ENCODE measurements around the gene AWAT1. TPM values are rescaled to one million over a fixed set of nuclear protein-coding genes. Genes with fewer than 3 reads are reported as not detected.
"Not testable (repeated sequence)": the region's sequence is repeated elsewhere in the genome, so short reads cannot be mapped to it uniquely, and the experiment has no call there.

AWAT1 gene
- total and polyA plus RNA-seq, 8 donors = not detected

DNA sequence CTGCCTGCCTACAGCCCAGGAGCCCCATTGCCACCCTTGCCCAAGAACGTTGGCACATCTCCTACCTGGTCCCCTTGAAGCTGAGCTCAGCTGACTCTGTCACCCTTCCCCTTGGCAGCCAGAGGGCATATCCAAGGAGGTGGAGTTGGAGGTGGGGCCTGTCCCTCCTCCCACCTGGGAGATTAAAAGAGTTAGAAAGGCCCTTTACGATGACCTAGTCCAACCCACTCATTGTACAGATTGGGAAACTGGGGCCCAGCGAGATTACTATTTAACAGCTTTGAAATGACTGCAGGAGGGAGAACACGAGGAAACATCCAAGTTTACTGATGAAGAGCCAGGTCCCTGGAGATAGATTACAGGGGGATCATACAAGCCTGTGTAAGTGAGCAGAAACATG is 25.6 kb downstream of the AWAT1 start, which contains the start of gene P2RY4:
Gene P2RY4 (minus strand): TSS at position 101 of the 400 bp plus-strand sequence. CDS start 580 bp downstream, outside the sequence.
- Histone ChIP-seq H3K4me3 (no peak within 1 kb of the TSS), H3K36me3 (no peaks in the 10 kb centered on the region), H3K27ac (no peak within 1 kb of the TSS), H3K4me1 (no peaks in the 10 kb centered on the region), H3K27me3 (peaks cover 0 to 3% (median 0%) of the 10 kb centered on the region in 4 donors), H3K9me3 (no peaks in the 10 kb centered on the region)
- intact Hi-C loops (cut with DNase I) = no loop called here
- no peak for ATAC-seq
- no peak for FAIRE-seq
- TF ChIP-seq, protein P1, sequence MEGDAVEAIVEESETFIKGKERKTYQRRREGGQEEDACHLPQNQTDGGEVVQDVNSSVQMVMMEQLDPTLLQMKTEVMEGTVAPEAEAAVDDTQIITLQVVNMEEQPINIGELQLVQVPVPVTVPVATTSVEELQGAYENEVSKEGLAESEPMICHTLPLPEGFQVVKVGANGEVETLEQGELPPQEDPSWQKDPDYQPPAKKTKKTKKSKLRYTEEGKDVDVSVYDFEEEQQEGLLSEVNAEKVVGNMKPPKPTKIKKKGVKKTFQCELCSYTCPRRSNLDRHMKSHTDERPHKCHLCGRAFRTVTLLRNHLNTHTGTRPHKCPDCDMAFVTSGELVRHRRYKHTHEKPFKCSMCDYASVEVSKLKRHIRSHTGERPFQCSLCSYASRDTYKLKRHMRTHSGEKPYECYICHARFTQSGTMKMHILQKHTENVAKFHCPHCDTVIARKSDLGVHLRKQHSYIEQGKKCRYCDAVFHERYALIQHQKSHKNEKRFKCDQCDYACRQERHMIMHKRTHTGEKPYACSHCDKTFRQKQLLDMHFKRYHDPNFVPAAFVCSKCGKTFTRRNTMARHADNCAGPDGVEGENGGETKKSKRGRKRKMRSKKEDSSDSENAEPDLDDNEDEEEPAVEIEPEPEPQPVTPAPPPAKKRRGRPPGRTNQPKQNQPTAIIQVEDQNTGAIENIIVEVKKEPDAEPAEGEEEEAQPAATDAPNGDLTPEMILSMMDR (IDR thresholded peaks at IDR 0.05) = no peak
- 64 to 68% methylated on average over 4 of the region's 4 CpGs for WGBS, 2 donors
- DNase-seq = no peak

DNA sequence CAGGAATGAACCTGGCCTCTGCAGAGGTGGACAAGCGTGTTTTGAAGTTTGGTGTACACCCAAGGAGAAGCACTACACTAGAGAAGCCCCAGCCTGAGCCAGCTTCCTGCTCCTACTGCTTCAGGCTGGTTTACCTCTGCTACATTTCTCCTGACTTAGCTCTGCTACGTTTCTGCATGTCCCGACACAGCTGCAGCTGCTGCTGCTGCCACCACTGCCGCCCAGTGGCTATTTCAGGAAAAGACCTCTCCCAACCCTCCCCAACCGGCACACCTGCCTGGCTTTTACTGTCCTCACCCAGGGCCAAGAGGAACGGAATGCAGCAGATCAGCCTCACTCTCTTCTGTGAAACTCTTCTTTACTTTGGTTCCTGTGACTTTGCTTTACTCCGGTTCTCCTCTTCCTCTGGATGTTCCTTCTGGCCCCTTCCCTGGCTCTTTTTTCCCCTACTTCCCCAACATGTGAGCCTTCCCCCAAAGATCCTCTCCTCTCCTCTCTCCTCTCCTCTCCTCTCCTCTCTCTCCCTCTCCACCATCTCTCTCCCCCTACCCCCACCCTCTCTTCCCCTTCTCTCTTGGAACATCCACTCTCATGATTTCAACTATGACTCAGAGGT is 28.6 kb downstream of the AWAT1 start:
- FAIRE-seq = no peak
- H3K27me3 ChIP-seq = peaks cover 0 to 3% (median 0%) of the 10 kb centered on the region in 4 donors
- H3K27ac ChIP-seq = no peak overlapping the region
- H3K4me1 ChIP-seq = no peaks in the 10 kb centered on the region
- ATAC-seq = peak in 3 of 4 donors; percentile 61 to 64 (median 63)
- H3K9me3 ChIP-seq = no peaks in the 10 kb centered on the region
- intact Hi-C loops (cut with DNase I) = no loop called here
- TF ChIP-seq, protein P1 (IDR thresholded peaks at IDR 0.05) = peak in 2 of 4 donors; percentile 6 to 8
- no peak overlapping the region for H3K4me3 ChIP-seq
- DNase-seq = peak in 1 of 6 donors; percentile 30
- no peaks in the 10 kb centered on the region for H3K36me3 ChIP-seq
- 21 to 37% methylated on average over 7 of the region's 7 CpGs for WGBS, 2 donors

DNA sequence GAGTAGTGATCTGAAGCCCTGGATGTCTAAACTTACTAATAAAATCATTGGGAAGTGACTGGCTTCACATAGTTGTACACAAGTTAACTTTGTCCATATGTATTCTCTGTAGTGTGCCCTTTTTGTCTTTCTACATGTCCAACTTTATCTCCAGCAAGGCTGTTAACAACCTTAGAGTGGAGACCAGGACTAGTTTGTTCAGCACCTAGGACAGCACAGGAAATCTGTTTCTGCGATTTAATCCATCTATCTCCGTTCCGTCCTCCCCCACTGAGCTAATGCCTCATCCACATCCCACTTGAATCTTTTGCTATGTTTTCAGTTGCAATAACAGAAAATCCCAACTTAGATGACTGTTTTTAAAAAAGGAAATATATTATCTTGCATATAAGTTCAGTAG is 30.3 kb downstream of the AWAT1 start:
- Histone ChIP-seq H3K36me3 (no peaks in the 10 kb centered on the region), H3K27ac (no peak overlapping the region), H3K9me3 (no peaks in the 10 kb centered on the region), H3K27me3 (peaks cover 0 to 3% (median 0%) of the 10 kb centered on the region in 4 donors), H3K4me1 (no peaks in the 10 kb centered on the region), H3K4me3 (no peak overlapping the region)
- no peak for DNase-seq
- 57 to 58% methylated on average over 3 of the region's 3 CpGs for WGBS, 2 donors
- intact Hi-C loops (cut with DNase I) = no loop called here
- no peak for FAIRE-seq
- ATAC-seq = no peak
- TF ChIP-seq, protein P1 (IDR thresholded peaks at IDR 0.05) = no peak

DNA sequence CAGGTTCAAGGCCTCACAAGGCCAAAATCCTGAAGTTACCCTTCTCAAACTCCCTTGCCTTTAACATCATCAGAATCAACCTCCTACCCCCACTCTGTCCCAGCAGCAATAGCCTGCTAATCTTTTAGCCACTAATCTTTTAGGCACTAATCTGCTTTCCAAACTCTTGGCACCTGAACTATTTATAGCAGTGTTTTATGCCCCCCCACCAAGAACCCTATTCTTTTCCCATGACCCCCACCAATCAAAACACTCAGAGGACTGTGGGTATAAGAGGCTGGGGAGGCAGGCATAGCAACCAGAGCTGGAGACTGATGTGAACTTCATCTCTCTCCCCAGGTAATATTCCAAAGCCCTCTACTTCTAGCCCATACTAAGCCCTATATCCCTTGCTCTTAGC is 33.6 kb downstream of the AWAT1 start, which contains the start of gene ARR3:
Gene ARR3 (plus strand): TSS at position 301 of the 400 bp plus-strand sequence. CDS start 1,052 bp downstream, outside the sequence.
- ATAC-seq (no peak), DNase-seq (no peak), FAIRE-seq (no peak)
- H3K4me3 ChIP-seq = no peak within 1 kb of the TSS
- no peaks in the 10 kb centered on the region for H3K4me1 ChIP-seq
- intact Hi-C loops (cut with DNase I) = no loop called here
- no peaks in the 10 kb centered on the region for H3K9me3 ChIP-seq
- no peaks in the 10 kb centered on the region for H3K27me3 ChIP-seq
- no peaks in the 10 kb centered on the region for H3K36me3 ChIP-seq
- TF ChIP-seq, protein P1 (IDR thresholded peaks at IDR 0.05) = no peak
- no peak within 1 kb of the TSS for H3K27ac ChIP-seq

DNA sequence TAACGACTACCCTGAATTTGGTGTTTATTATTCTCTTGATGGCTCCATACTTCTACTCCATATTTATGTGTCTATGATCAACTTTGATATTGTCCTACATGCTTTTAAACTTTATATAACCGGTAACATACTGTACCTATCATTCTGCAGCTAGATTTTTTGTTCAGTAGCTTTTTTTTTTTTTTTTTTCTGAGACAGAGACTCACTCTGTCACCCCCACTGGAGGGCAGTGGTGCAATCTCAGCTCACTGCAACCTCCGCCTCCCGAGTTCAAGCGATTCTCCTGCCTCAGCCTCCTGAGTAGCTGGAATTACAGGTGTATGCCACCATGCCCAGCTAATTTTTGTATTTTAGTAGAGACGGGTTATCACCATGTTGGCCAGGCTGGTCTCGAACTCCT is 39.6 kb downstream of the AWAT1 start:
- H3K27ac ChIP-seq; H3K9me3 ChIP-seq; H3K27me3 ChIP-seq; H3K36me3 ChIP-seq; intact Hi-C loops (cut with DNase I); DNase-seq; H3K4me3 ChIP-seq; H3K4me1 ChIP-seq; ATAC-seq; FAIRE-seq: not testable (repeated sequence)
- whole genome bisulfite sequencing, 2 donors = 75 to 80% methylated on average over 7 of the region's 7 CpGs

Measured in pancreas (tissue), 10 donors.